HepG2 (cell line): ENCODE data around the gene DOHH. TPM values are rescaled to one million over a fixed set of nuclear protein-coding genes. Genes with fewer than 3 reads are reported as not detected.

Experiments used
- AFF4 ChIP-seq: sonication (generic); formaldehyde crosslinking; IDR thresholded peaks from 2 replicates; pipeline ENCODE4 v1.4.0; 2020; ENCODE audit warnings: missing genetic modification reagents
- ATF5 ChIP-seq: sonication (generic); formaldehyde crosslinking; IDR thresholded peaks from 2 replicates; pipeline ENCODE4 v1.4.0; 2020; ENCODE audit warnings: mild to moderate bottlenecking, low read depth, missing genetic modification reagents
- CAMTA2 ChIP-seq: sonication (generic); formaldehyde crosslinking; IDR thresholded peaks from 2 replicates; pipeline ENCODE4 v1.4.0; 2020; ENCODE audit warnings: mild to moderate bottlenecking, missing genetic modification reagents, borderline replicate concordance
- CCDC6 ChIP-seq: sonication (generic); formaldehyde crosslinking; IDR thresholded peaks from 2 replicates; pipeline ENCODE4 v1.8.1; 2022; ENCODE audit warnings: mild to moderate bottlenecking, missing genetic modification reagents, moderate library complexity
- KDM5B ChIP-seq: sonication (generic); formaldehyde crosslinking; IDR thresholded peaks from 2 replicates; pipeline ENCODE4 v1.4.0; 2020; ENCODE audit warnings: missing genetic modification reagents, mild to moderate bottlenecking, borderline replicate concordance
- KMT2B ChIP-seq: IDR thresholded peaks from 2 replicates; pipeline ENCODE4 v1.6.1; 2016; ENCODE audit warnings: missing genetic modification reagents, missing compliant biosample characterization
- MAX ChIP-seq: IDR thresholded peaks from 2 replicates; pipeline ENCODE4 v1.6.1; 2012; ENCODE audit warnings: inconsistent platforms
- RAD21 ChIP-seq: fragments of 450-650 bp; formaldehyde crosslinking; IDR thresholded peaks from 2 replicates; pipeline ENCODE4 v1.5.0; 2020; ENCODE audit warnings: mild to moderate bottlenecking
- SMAD1 ChIP-seq: sonication (generic); formaldehyde crosslinking; IDR thresholded peaks from 2 replicates; pipeline ENCODE4 v1.4.0; 2020; ENCODE audit warnings: missing genetic modification reagents, low read depth, mild to moderate bottlenecking, borderline replicate concordance
- TAF1 ChIP-seq: sonication (generic); formaldehyde crosslinking; IDR thresholded peaks from 2 replicates; pipeline ENCODE4 v1.4.0; 2020; ENCODE audit warnings: missing genetic modification reagents
- TFDP1 ChIP-seq: IDR thresholded peaks from 2 replicates; pipeline ENCODE4 v1.6.1; 2016; ENCODE audit warnings: missing compliant biosample characterization, missing genetic modification reagents, borderline replicate concordance
- XRCC5 ChIP-seq: fragments of 200-400 bp; formaldehyde crosslinking; optimal IDR thresholded peaks from 2 replicates; pipeline ENCODE3; 2017; ENCODE audit warnings: mild to moderate bottlenecking, low read length
- YY1 ChIP-seq: IDR thresholded peaks from 2 replicates; pipeline ENCODE4 v1.6.1; 2011; ENCODE audit warnings: low read length, low read depth, moderate library complexity, mild to moderate bottlenecking; ENCODE audit not compliant: insufficient read depth, insufficient replicate concordance
- ZBTB37 ChIP-seq: sonication (generic); formaldehyde crosslinking; IDR thresholded peaks from 2 replicates; pipeline ENCODE4 v1.4.0; 2020; ENCODE audit warnings: mild to moderate bottlenecking, missing genetic modification reagents
- ZNF543 ChIP-seq: sonication (generic); formaldehyde crosslinking; IDR thresholded peaks from 2 replicates; pipeline ENCODE4 v1.4.0; 2020; ENCODE audit warnings: mild to moderate bottlenecking, missing genetic modification reagents
- ZNF550 ChIP-seq: sonication (generic); formaldehyde crosslinking; IDR thresholded peaks from 2 replicates; pipeline ENCODE4 v1.4.0; 2020; ENCODE audit warnings: mild to moderate bottlenecking, missing genetic modification reagents, borderline replicate concordance
- ZNF556 ChIP-seq: sonication (generic); formaldehyde crosslinking; IDR thresholded peaks from 2 replicates; pipeline ENCODE4 v1.4.0; 2020; ENCODE audit warnings: mild to moderate bottlenecking, missing genetic modification reagents, borderline replicate concordance
- ZNF562 ChIP-seq: sonication (generic); formaldehyde crosslinking; IDR thresholded peaks from 2 replicates; pipeline ENCODE4 v1.8.0; 2022; ENCODE audit warnings: missing genetic modification reagents, borderline replicate concordance
- ZNF589 ChIP-seq: sonication (generic); formaldehyde crosslinking; conservative IDR thresholded peaks from 2 replicates; pipeline ENCODE4 v1.8.0; 2022; ENCODE audit warnings: mild to moderate bottlenecking, moderate library complexity, missing genetic modification reagents
- ZNF598 ChIP-seq: sonication (generic); formaldehyde crosslinking; IDR thresholded peaks from 2 replicates; pipeline ENCODE4 v1.5.1; 2020; ENCODE audit warnings: mild to moderate bottlenecking, missing genetic modification reagents, borderline replicate concordance
- ZNF670 ChIP-seq: sonication (generic); formaldehyde crosslinking; IDR thresholded peaks from 2 replicates; pipeline ENCODE4 v1.8.0; 2022; ENCODE audit warnings: mild to moderate bottlenecking, missing genetic modification reagents, borderline replicate concordance
- polyA plus RNA-seq, 8 experiments: library from polyadenylated mRNA; depleted of rRNA in 3 of 8; stranded (reverse) in 7 of 8; unstranded in 1 of 8; fragments of >200 nt; fragmentation: Illumina TruSeq in 4 of 8; extraction: Trizol in 4 of 8; gene quantifications; 2 replicates each; pipeline versions ENCODE4 v1.2.1 to v1.2.3, GENCODE V29; 2011 to 2016; ENCODE audit warnings: low read depth in 4 of 8, missing spikeins in 1 of 8, mixed read lengths in 1 of 8; ENCODE audit not compliant: insufficient read depth in 1 of 8
- total RNA-seq, 5 experiments: library from RNA; depleted of rRNA; stranded (reverse); fragments of >200 nt; fragmentation: Illumina TruSeq; extraction: Trizol; gene quantifications; 2 replicates each; pipeline ENCODE4 v1.2.3, GENCODE V29; 2016; ENCODE audit warnings: low read depth in 1 of 5

DOHH gene
- total and polyA plus RNA-seq, 2 of the 13 experiments (the other 11 are each of a cell fraction or from before 2014, with no cell fraction given): 3.5 to 13.7 TPM

GRCh38 chr19:3500429-3501101 is at the start of gene DOHH (continued):
- TF ChIP-seq MAX: peak; percentile 98
- peak; percentile 90 for TF ChIP-seq XRCC5
- peak; percentile 90; the same call in 1 of the 2 replicates for TF ChIP-seq CCDC6 (CRISPR knock-in tag)
- no peak for TF ChIP-seq AFF4 (CRISPR knock-in tag)
- peak; percentile 80; the same call in 1 of the 2 replicates for TF ChIP-seq ZNF598 (CRISPR knock-in tag)
- TF ChIP-seq ZNF543 (CRISPR knock-in tag): peak; percentile 86
- TF ChIP-seq ZNF550: peak; percentile 52; the same call in 1 of the 2 replicates
- TF ChIP-seq SMAD1 (CRISPR knock-in tag): peak; percentile 73; the same call in 1 of the 2 replicates
- peak; percentile 80 for TF ChIP-seq KMT2B (CRISPR knock-in tag)
- TF ChIP-seq ZNF589 (CRISPR knock-in tag): peak; percentile 89
- TF ChIP-seq ZNF562 (CRISPR knock-in tag): no peak
- no peak for TF ChIP-seq ZNF670
- no peak for TF ChIP-seq ZBTB37
- TF ChIP-seq ATF5 (CRISPR knock-in tag): no peak
- TF ChIP-seq KDM5B: peak; percentile 90; the same call in 1 of the 2 replicates
- TF ChIP-seq YY1: peak; percentile 99
- peak; percentile 48; the same call in 1 of the 2 replicates for TF ChIP-seq CAMTA2 (CRISPR knock-in tag)
- peak; percentile 100 for TF ChIP-seq TAF1 (CRISPR knock-in tag)
- 0 out of 2 replicates have a peak, but pooled peaks have one; percentile 42 for TF ChIP-seq ZNF556 (CRISPR knock-in tag)
- TF ChIP-seq TFDP1 (CRISPR knock-in tag): peak; percentile 66
- TF ChIP-seq RAD21: peak; percentile 33; the same call in 1 of the 2 replicates
